HepG2 (cell line): ENCODE results near the gene CFAP90. TPM values are rescaled to one million over a fixed set of nuclear protein-coding genes. Genes with fewer than 3 reads are reported as not detected.

ENCODE experiments used
- ATF3 ChIP-seq: sonication (generic); formaldehyde crosslinking; IDR thresholded peaks from 2 replicates; pipeline ENCODE4 v1.4.0; 2020; ENCODE audit warnings: missing genetic modification reagents
- KDM6A ChIP-seq: IDR thresholded peaks from 2 replicates; pipeline ENCODE4 v1.6.1; 2016; ENCODE audit warnings: low read depth
- KMT2B ChIP-seq: IDR thresholded peaks from 2 replicates; pipeline ENCODE4 v1.6.1; 2016; ENCODE audit warnings: missing genetic modification reagents, missing compliant biosample characterization
- MIXL1 ChIP-seq: IDR thresholded peaks from 2 replicates; pipeline ENCODE4 v1.6.1; 2016
- NFAT5 ChIP-seq: sonication (generic); formaldehyde crosslinking; IDR thresholded peaks from 2 replicates; pipeline ENCODE4 v1.4.0; 2020; ENCODE audit warnings: missing genetic modification reagents
- PATZ1 ChIP-seq: sonication (generic); formaldehyde crosslinking; IDR thresholded peaks from 2 replicates; pipeline ENCODE4 v1.4.0; 2020; ENCODE audit warnings: missing genetic modification reagents
- SRSF9 ChIP-seq: fragments of 200-400 bp; formaldehyde crosslinking; IDR thresholded peaks from 2 replicates; pipeline ENCODE4 v1.6.1; 2018; ENCODE audit warnings: borderline replicate concordance, mild to moderate bottlenecking, low read depth, low read length; ENCODE audit not compliant: insufficient read depth, poor library complexity, severe bottlenecking
- polyA plus RNA-seq, 8 experiments: library from polyadenylated mRNA; depleted of rRNA in 3 of 8; stranded (reverse) in 7 of 8; unstranded in 1 of 8; fragments of >200 nt; fragmentation: Illumina TruSeq in 4 of 8; extraction: Trizol in 4 of 8; gene quantifications; 2 replicates each; pipeline versions ENCODE4 v1.2.1 to v1.2.3, GENCODE V29; 2011 to 2016; ENCODE audit warnings: low read depth in 4 of 8, missing spikeins in 1 of 8, mixed read lengths in 1 of 8; ENCODE audit not compliant: insufficient read depth in 1 of 8
- total RNA-seq, 5 experiments: library from RNA; depleted of rRNA; stranded (reverse); fragments of >200 nt; fragmentation: Illumina TruSeq; extraction: Trizol; gene quantifications; 2 replicates each; pipeline ENCODE4 v1.2.3, GENCODE V29; 2016; ENCODE audit warnings: low read depth in 1 of 5

Gene CFAP90
- total and polyA plus RNA-seq, 2 of the 13 experiments (the other 11 are each of a cell fraction or from before 2014, with no cell fraction given): 0.11 TPM; not detected in 1

GRCh38 chr5:7878381-7878873, 27.5 kb upstream of the CFAP90 start (continued):
- 0 out of 2 replicates have a peak, but pooled peaks have one; percentile 14 for TF ChIP-seq PATZ1
- no peak for TF ChIP-seq ATF3 (CRISPR knock-in tag)
- no peak for TF ChIP-seq MIXL1 (CRISPR knock-in tag)
- TF ChIP-seq SRSF9: no peak
- no peak for TF ChIP-seq NFAT5 (CRISPR knock-in tag)
- TF ChIP-seq KMT2B (CRISPR knock-in tag): no peak
- TF ChIP-seq KDM6A: no peak
